Lower leg skin (tissue), 3 donors: ENCODE measurements around the gene TUBA1C.

Experiments
- POLR2A ChIP-seq, 2 donors: fragments of 450-650 bp; IDR thresholded peaks; one replicate each; pipeline ENCODE4 v1.6.1; 2016 to 2017; ENCODE audit warnings: antibody characterized with exemption in 2 of 2, mild to moderate bottlenecking in 1 of 2, moderate library complexity in 1 of 2
- TF ChIP-seq, protein P1 (sequence below), 3 donors: fragments of 450-650 bp; IDR thresholded peaks; one replicate each; pipeline ENCODE4 v1.5.1; 2016; ENCODE audit warnings: antibody characterized with exemption in 3 of 3, mild to moderate bottlenecking in 3 of 3, moderate library complexity in 2 of 3

DNA sequence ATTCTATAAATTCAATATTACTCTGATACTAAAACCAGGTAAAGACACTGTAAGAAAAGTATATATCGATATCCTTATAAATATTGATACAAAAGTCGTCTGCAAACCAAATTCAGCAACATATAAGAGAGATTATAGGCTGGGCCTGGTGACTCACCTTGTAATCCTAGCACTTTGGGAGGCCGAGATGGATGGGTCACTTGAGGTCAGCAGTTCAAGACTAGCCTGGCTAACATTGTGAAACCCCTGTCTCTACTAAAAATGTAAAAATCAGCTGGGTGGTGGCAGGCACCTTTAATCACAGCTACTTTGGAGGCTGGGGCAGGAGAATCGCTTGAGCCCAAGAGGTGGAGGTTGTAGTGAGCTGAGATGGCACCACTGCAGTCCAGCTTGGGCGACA lies 13.5 kb upstream of the TUBA1C start:
- TF ChIP-seq, protein P1, sequence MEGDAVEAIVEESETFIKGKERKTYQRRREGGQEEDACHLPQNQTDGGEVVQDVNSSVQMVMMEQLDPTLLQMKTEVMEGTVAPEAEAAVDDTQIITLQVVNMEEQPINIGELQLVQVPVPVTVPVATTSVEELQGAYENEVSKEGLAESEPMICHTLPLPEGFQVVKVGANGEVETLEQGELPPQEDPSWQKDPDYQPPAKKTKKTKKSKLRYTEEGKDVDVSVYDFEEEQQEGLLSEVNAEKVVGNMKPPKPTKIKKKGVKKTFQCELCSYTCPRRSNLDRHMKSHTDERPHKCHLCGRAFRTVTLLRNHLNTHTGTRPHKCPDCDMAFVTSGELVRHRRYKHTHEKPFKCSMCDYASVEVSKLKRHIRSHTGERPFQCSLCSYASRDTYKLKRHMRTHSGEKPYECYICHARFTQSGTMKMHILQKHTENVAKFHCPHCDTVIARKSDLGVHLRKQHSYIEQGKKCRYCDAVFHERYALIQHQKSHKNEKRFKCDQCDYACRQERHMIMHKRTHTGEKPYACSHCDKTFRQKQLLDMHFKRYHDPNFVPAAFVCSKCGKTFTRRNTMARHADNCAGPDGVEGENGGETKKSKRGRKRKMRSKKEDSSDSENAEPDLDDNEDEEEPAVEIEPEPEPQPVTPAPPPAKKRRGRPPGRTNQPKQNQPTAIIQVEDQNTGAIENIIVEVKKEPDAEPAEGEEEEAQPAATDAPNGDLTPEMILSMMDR (IDR thresholded peaks at IDR 0.05), result no peak
- TF ChIP-seq POLR2A (IDR thresholded peaks at IDR 0.05), result no peak
